Measurements from ENCODE around the gene FAT1.

The FAT1 gene

DNA sequence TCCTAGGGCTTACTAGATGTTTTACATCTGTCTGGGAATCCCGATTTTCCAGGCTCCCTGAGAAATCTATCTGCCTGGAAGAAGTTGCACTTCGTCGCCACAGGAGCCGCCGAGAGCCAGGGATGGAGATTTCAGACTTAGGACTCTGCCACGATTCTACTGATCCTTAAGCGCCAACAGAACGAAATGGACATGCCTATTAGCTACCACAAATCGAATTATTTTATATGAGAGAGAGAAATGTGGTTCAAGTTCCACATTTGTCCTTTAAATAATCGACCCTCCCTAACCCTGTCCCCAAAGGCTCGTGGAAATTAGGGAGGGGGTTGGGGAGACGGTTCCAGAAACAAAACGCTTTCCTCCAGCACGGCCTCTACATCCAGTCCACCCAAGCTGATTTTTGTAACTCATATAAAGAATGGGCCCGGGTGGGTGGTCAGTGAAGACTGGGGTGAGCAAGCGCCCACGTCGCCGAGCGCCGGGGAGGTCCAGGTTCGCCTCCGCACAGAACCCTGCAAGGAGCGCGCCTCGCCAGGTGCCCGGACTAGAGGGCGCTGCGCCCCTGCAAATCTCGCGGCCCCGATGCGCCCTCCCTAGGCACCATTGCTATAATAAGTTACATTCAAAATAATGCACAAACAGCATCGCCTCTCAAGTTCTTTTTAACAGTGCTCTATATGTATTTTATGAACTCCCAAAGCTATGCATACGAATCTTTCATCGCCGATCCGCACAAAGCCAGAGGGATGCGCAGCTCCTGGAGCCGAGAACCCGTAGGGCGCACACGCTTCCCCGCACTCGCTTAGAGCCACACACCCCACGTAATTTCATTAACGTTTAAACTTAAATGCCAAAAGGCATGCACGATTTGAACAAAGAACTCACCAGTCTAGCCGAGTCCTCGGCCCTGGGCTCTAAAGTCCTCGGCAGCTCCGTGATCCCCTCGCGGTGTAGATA, 2.1 kb upstream of the FAT1 start:
- peak; percentile 86 for DNase-seq

GRCh38 chr4:186724864-186725468, 1.3 kb upstream of the FAT1 start:
- DNase-seq, result peak; percentile 25

DNA sequence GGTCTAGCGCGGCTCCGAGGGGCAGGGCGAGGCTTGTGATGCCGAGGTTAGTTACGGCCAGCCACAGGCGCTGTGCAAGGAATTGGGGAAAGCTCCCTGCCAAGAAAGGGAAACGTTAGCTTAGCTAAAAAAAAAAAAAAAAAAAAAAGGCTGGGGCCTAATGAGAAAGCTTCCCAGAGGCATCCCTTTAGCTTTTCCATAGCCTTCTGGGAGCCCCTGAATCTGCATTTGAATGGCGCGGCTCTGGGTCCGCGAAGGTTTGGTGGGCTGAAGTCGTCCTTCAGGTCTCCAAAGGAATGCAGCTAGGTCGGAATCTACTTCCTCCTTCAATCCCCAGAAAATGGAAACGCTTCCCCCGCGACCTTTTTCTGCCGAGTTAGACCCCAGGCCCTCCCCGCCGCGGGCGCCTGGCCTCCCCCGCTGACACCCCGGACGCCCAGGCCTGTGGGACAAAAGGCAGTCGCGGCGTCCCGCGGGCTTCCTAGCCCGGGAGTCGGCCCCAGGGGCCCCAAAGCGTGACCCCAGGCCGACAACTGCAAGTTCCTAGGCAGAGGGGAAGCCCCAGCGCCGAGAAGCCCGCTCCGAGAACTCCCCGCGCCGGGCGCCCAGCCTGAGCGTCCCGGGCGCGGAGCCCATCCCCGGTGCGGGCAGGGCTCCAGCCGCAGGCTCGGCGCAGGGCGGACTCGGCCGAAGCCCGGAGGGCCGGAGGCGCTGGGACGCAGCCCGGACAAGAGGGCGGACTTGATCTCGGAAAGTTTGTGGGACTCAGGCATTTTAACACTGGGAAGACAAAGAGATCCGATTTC, 605 bp upstream of the FAT1 start:
- peak; percentile 49 for DNase-seq

DNA sequence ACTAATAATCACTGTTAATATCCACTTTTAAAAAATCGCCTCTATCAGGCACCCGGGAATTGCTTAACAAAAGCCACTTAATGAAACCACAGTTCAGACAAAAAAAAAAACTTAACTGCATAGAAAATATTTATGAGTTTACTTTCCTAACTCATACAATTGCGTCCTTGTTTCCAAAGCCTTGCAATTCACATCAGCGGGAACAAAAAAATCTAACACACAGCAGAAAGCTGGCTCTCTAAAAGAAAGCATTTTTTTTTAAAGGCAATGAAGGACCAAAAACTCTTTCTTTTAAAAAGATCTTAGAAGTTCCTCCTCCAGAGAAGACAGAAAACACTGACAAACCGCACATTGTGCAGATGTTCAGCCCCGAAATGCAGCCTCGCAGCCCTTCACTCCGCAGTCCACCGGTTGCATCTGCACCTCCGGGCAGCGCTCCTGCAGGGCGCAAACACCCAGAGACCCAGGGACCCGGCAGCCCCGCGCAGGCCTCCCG, 812 bp downstream of the FAT1 start:
- DNase-seq, result no peak

- peak; percentile 18 for DNase-seq
These were observed 3.5 kb downstream of the FAT1 start for GRCh38 chr4:186719925-186720694.

DNA sequence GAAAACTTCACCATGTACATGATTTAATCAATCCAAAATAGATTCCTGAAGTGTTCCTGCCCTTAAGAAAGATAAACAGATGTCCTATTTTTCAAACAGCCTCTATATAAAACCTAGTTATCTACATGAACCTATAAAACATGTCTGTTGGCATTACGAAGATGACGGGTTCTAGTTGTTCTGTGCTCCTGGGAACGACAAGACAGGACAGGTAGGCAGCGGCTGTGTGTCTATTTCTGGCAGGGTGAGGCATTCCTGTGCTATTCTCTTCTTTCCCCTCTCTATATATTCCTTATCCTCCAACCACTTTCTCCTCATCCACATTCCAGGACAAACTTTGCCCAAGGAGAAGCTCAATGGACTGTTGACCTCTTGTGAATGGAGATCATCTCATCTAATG, 6.1 kb downstream of the FAT1 start:
- DNase-seq, result no peak

DNA sequence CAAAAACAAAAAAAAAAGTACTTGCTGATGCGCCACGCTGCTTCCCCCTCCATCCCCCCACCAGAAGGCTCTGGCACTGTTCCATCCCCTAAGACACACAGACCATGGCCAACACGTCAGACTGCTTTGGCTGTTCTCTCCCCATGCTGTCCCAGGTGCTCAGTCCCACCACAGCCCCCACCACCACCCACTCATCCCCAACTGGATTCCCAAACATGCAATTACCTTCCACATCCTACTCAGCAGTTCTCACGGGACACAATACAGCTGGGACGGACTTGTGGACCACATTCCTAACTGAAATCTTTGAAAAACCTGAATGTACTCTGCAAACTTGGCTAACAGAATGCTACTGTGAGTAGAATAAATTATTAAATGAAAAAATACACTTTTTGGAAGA, 8.6 kb downstream of the FAT1 start:
- no peak for DNase-seq

DNA sequence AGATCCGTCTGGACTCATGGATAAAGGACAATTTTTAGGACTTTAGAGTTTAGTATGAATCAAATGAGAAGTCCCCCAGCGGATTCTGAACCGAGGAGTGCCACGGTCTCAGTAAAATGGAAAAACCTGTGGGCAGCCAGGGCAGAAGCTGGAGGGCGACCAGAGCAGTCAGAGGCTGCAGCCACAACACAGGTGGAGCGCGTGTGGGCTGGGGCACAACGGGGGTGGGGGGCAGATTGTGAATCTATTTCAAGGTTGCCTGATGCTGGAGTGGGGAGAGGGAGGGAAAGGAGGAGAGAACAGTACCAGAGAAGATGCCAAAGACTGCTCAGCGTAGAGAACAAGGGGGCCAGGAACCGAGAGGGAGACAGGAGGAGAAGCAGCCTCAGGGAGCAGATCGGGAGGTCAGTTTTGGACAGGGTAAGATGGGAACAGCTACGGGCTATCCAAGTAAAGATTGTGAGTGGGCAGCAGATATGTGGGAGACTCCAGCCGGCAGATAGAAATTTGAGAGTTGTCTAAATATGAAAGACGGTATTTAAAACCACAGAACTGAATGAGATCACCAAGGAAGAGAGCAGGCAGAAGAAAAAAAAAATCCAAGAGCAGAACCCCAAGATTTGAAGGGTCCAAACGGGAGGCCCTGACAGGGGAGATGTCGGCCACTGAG, 9.5 kb downstream of the FAT1 start:
- no peak for DNase-seq

DNA sequence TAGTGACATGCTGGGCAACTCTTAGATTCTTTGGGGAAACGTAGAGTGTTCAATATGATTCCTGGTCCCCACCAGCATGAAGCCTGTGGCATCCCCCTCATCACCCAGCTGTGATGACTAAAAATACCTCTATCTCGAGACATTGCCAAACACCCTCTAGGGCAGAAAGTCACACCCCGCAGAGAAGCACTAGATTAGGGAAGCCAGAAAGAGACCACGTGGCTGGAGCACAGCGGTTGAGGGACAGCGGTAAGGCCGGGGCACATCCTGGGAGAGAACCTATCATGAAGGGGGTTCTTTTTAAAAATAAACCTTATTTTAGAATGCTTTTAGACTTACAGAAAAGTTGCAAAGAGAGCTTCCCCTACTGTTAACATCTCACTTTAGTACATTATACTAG, 11.0 kb downstream of the FAT1 start:
- no peak for DNase-seq

GRCh38 chr4:186710521-186711119, 13.0 kb downstream of the FAT1 start:
- DNase-seq, result no peak

GRCh38 chr4:186709517-186709916, 14.1 kb downstream of the FAT1 start:
- no peak for DNase-seq

GRCh38 chr4:186708554-186708953, 15.1 kb downstream of the FAT1 start:
- no peak for DNase-seq

GRCh38 chr4:186707996-186708395, 15.7 kb downstream of the FAT1 start:
- DNase-seq, result no peak

DNA sequence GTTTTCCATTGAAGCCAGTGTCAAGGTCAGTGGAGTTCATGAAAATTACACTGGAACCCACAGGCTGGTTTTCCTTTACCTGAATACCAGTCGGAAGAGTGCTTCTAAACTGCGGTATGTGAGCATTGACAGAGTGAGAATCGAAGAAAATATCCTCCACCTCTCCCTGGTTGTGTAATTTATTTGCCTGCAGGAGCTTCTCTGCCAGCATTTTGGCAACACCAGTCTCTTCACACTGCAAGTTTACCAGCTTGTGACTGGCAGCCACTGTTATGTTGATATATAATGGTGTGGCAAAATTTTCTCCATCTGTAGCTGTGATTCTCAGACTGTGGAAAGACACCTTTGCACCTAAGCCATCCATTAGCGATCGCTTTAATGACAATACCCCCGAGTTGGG, 16.1 kb downstream of the FAT1 start:
- no peak for DNase-seq

- DNase-seq, result no peak
These were observed 19.6 kb downstream of the FAT1 start for GRCh38 chr4:186704057-186704456.

- DNase-seq, result no peak
These were observed 20.1 kb downstream of the FAT1 start for GRCh38 chr4:186703510-186703909.

GRCh38 chr4:186702940-186703339, 20.7 kb downstream of the FAT1 start:
- no peak for DNase-seq

DNA sequence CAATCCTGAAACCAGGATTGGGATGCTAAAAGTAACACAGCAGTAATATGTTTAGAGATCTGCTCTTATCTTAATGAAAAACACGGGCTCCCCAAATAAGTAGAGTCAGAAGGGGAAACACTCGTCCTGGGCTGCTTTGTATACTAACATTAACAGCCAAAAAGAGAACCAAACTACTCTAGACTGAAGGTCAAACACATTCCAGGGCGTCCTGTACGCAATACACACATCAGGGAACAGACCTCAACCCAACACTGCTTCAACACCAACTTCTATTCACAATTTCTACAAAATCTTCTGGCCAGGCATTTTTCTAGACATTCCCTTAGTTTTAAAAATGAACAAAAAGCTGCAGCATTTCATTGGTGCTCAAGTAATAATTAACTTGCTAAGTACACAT, 21.4 kb downstream of the FAT1 start:
- DNase-seq, result no peak

GRCh38 chr4:186701788-186702187, 21.9 kb downstream of the FAT1 start:
- DNase-seq, result no peak

DNA sequence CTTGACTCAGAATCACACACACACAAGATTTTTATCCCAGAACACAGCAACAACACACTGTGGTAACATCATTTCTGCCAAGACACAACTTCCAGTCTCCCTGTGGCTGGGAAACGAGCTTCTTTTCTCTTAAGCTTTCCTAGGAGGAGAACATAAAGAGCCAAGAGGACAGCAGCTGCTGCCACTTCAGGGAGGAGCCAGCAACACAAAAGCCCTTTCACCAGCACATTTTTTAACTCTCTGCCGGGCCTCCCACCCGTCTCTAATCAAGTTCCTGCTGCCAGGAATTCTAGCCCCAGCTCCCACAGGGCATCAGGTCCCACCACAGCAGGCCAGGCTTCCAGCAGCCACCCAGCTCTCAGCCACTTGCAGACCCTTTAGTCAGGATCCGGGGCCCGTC, 22.4 kb downstream of the FAT1 start:
- DNase-seq, result peak; percentile 59

DNA sequence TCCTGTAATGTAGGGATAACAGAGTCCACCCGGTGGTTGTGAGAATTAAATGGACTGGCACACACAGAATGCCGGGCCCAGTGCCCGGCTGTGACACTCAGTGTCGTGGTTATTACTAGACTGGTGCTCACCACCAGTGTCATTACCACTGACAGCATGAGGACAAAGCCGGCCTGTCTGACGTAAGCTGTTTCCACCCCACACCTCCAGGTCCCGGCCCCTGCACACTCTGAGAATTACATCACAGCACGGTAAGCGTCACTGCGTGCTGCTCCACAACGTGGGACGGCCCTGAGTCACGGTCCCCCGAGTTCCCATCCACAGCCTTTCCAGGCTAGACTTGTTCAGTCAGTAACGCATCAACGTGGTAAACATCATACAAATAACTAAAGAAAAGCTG, 22.9 kb downstream of the FAT1 start:
- DNase-seq, result no peak

Data from fibroblast of skin of abdomen (primary cell).